Fibroblast of the aortic adventitia (primary cell): ENCODE results near the gene FBXL15. TPM values are rescaled to one million over a fixed set of nuclear protein-coding genes. Genes with fewer than 3 reads are reported as not detected.

Experiments used
- DNase-seq: peaks from one replicate; pipeline ENCODE4 v3.0.0-alpha.2; 2010; ENCODE audit warnings: low read depth
- H3K4me3 ChIP-seq: 2 replicates; pipeline ENCODE4 v1.5.1; 2011; ENCODE audit warnings: low read depth, mild to moderate bottlenecking, control low read depth, low read length, moderate library complexity
- CTCF ChIP-seq: IDR thresholded peaks from 2 replicates; pipeline ENCODE4 v1.5.1; 2011; ENCODE audit warnings: mild to moderate bottlenecking, low read length, control low read depth, inconsistent platforms; ENCODE audit not compliant: insufficient read depth
- total RNA-seq: library from RNA; depleted of rRNA; stranded (reverse); fragments of >200 nt; gene quantifications from 2 replicates; pipeline ENCODE4 v1.2.3, GENCODE V29; 2012; ENCODE audit warnings: low replicate concordance

FBXL15 gene
- total RNA-seq, 1 donor: 5.2 TPM

GRCh38 chr10:102406815-102407214 lies 13.8 kb upstream of the FBXL15 start:
- TF ChIP-seq CTCF: no peak
- H3K4me3 ChIP-seq: no peak overlapping the region
- DNase-seq: no peak

GRCh38 chr10:102407425-102408130 lies 13.1 kb upstream of the FBXL15 start:
- no peak for DNase-seq
- no peak for TF ChIP-seq CTCF
- H3K4me3 ChIP-seq: no peak overlapping the region

GRCh38 chr10:102408131-102408727 lies 12.4 kb upstream of the FBXL15 start:
- peak overlapping the region; percentile 47 for H3K4me3 ChIP-seq
- TF ChIP-seq CTCF: no peak
- DNase-seq: no peak

GRCh38 chr10:102408728-102409603 lies 11.7 kb upstream of the FBXL15 start:
- DNase-seq: no peak
- H3K4me3 ChIP-seq: peak overlapping the region; percentile 47
- no peak for TF ChIP-seq CTCF

GRCh38 chr10:102409604-102410428 lies 10.8 kb upstream of the FBXL15 start:
- no peak for TF ChIP-seq CTCF
- H3K4me3 ChIP-seq: peak overlapping the region; percentile 25
- no peak for DNase-seq

GRCh38 chr10:102410429-102411073 lies 10.1 kb upstream of the FBXL15 start:
- peak overlapping the region; percentile 28 for H3K4me3 ChIP-seq
- TF ChIP-seq CTCF: no peak
- DNase-seq: no peak
